Activated T-cell treated with anti-CD3 and anti-CD28 coated beads for 1 hour (primary cell): ENCODE measurements around the gene RND2.
"Not testable (repeated sequence)": the region's sequence is repeated elsewhere in the genome, so short reads cannot be mapped to it uniquely, and the experiment has no call there.

Experiments
- DNase-seq: peaks from one replicate; pipeline ENCODE4 v3.0.0-alpha.2; 2020; ENCODE audit warnings: low read depth

Gene RND2

GRCh38 chr17:43027091-43028032 is 2.3 kb downstream of the RND2 start:
- DNase-seq = no peak

- DNase-seq = no peak
These were observed 3.3 kb downstream of the RND2 start for GRCh38 chr17:43028221-43028861.

GRCh38 chr17:43030137-43030767 is 5.2 kb downstream of the RND2 start:
- no peak for DNase-seq

- DNase-seq = no peak
These were observed 6.6 kb downstream of the RND2 start for GRCh38 chr17:43031666-43032065.

GRCh38 chr17:43033948-43034881 is 9.2 kb downstream of the RND2 start:
- DNase-seq = no peak

- no peak for DNase-seq
These were observed 9.9 kb downstream of the RND2 start for GRCh38 chr17:43034894-43035293.

- DNase-seq = no peak
These were observed 14.6 kb downstream of the RND2 start for GRCh38 chr17:43039646-43040045.

GRCh38 chr17:43040655-43041054 is 15.6 kb downstream of the RND2 start:
- no peak for DNase-seq

- DNase-seq = no peak
These were observed 17.1 kb downstream of the RND2 start for GRCh38 chr17:43042025-43042628.

- no peak for DNase-seq
These were observed 18.3 kb downstream of the RND2 start for GRCh38 chr17:43043307-43043706.

- DNase-seq = no peak
These were observed 19.0 kb downstream of the RND2 start for GRCh38 chr17:43044024-43044423.

- DNase-seq = no peak
These were observed 26.9 kb downstream of the RND2 start for GRCh38 chr17:43051969-43052368.

GRCh38 chr17:43053008-43053407 is 28.0 kb downstream of the RND2 start:
- not testable (repeated sequence) for DNase-seq

GRCh38 chr17:43056051-43056450 is 31.0 kb downstream of the RND2 start:
- DNase-seq = no peak

GRCh38 chr17:43062984-43063638 is 38.1 kb downstream of the RND2 start:
- no peak for DNase-seq

GRCh38 chr17:43068570-43069367 is 43.7 kb downstream of the RND2 start:
- no peak for DNase-seq

- no peak for DNase-seq
These were observed 44.4 kb downstream of the RND2 start for GRCh38 chr17:43069368-43069898.

- no peak for DNase-seq
These were observed 45.2 kb downstream of the RND2 start for GRCh38 chr17:43070257-43070656.

- DNase-seq = no peak
These were observed 45.8 kb downstream of the RND2 start for GRCh38 chr17:43070872-43071271.

GRCh38 chr17:43074869-43075268 is 49.8 kb downstream of the RND2 start:
- DNase-seq = no peak
